Left lung (tissue), 10 donors: ENCODE measurements around the gene TNNI3K. TPM values are rescaled to one million over a fixed set of nuclear protein-coding genes. Genes with fewer than 3 reads are reported as not detected.

Source experiments
- ATAC-seq: fragments of 200-7000 bp; cut with Tn5 transposase; one replicate; pipeline ENCODE4 v1.9.1; 2020; ENCODE audit warnings: moderate library complexity
- DNase-seq, 4 donors: peaks; one replicate each; pipeline ENCODE4 v3.0.0-alpha.2; 2013 to 2020
- H3K27ac ChIP-seq, 2 donors: fragments of 200-600 bp; sonication (generic) in 1 of 2; one replicate each; pipeline versions ENCODE4 v1.5.0 to v1.8.0; 2020 to 2021
- H3K27me3 ChIP-seq, 2 donors: fragments of 200-600 bp; sonication (generic) in 1 of 2; one replicate each; pipeline versions ENCODE4 v1.5.0 to v1.8.0; 2020 to 2021
- H3K36me3 ChIP-seq, 2 donors: fragments of 200-600 bp; sonication (generic) in 1 of 2; one replicate each; pipeline versions ENCODE4 v1.5.0 to v1.8.0; 2020 to 2021
- H3K4me1 ChIP-seq, 2 donors: fragments of 200-600 bp; one replicate each; pipeline ENCODE4 v1.8.0; 2021
- H3K4me3 ChIP-seq, 2 donors: fragments of 200-600 bp; sonication (generic) in 1 of 2; one replicate each; pipeline versions ENCODE4 v1.5.0 to v1.8.0; 2020 to 2021; ENCODE audit warnings: mild to moderate bottlenecking in 1 of 2
- H3K9me3 ChIP-seq, 2 donors: fragments of 200-600 bp; sonication (generic) in 1 of 2; one replicate each; pipeline versions ENCODE4 v1.5.0 to v1.8.0; 2020 to 2021
- CTCF ChIP-seq, 2 donors: fragments of 200-600 bp; sonication (generic) in 1 of 2; IDR thresholded peaks; one replicate each; pipeline versions ENCODE4 v1.5.0 to v1.8.0; 2021; ENCODE audit warnings: antibody characterized with exemption in 2 of 2
- intact Hi-C, 2 donors: fragments of 100-400 bp; cut with DNase I; formaldehyde crosslinking; loops; one replicate each; pipeline versions ENCODE4 v1.11.2 to v1.14.2; 2022
- polyA plus RNA-seq, 6 donors: library from polyadenylated mRNA; unstranded; fragments of 120-200 nt; gene quantifications; one replicate each; pipeline ENCODE4 v1.2.1, GENCODE V29; 2013; ENCODE audit not compliant: insufficient read length in 6 of 6
- total RNA-seq, 2 donors: library from RNA; stranded (reverse); fragmentation: NEBNext Ultra II Directional; extraction: Animal tissue kit (Norgen Biotek cat#: 25700); gene quantifications; one replicate each; pipeline ENCODE4 v1.2.1, GENCODE V29; 2021
- donor health status: DM: no; HTN: yes; CAD: no.
- donor health status: DM: no; HTN: no; CAD: no.

The TNNI3K gene
- total and polyA plus RNA-seq, 8 donors = 0.38 to 2.0 (median 1.1) TPM

- H3K4me1 ChIP-seq = no peaks in the 10 kb centered on the region
- intact Hi-C loops = no loop called here
- no peak for DNase-seq
- no peaks in the 10 kb centered on the region for H3K27me3 ChIP-seq
- no peak overlapping the region for H3K4me3 ChIP-seq
- no peaks in the 10 kb centered on the region for H3K9me3 ChIP-seq
- no peak for TF ChIP-seq CTCF (IDR thresholded peaks at IDR 0.05)
- H3K36me3 ChIP-seq = no peaks in the 10 kb centered on the region
- H3K27ac ChIP-seq = no peak overlapping the region
- ATAC-seq = no peak
These were observed 288.8 kb downstream of the TNNI3K start for GRCh38 chr1:74523873-74524480.

GRCh38 chr1:74526708-74527107 is 291.5 kb downstream of the TNNI3K start:
- ATAC-seq (no peak), DNase-seq (no peak)
- Histone ChIP-seq H3K36me3 (no peaks in the 10 kb centered on the region), H3K4me1 (no peaks in the 10 kb centered on the region), H3K4me3 (no peak overlapping the region), H3K9me3 (no peaks in the 10 kb centered on the region), H3K27me3 (no peaks in the 10 kb centered on the region), H3K27ac (no peak overlapping the region)
- intact Hi-C loops = no loop called here
- TF ChIP-seq CTCF (IDR thresholded peaks at IDR 0.05) = no peak

- intact Hi-C loops = no loop called here
- H3K9me3 ChIP-seq = no peaks in the 10 kb centered on the region
- H3K4me3 ChIP-seq = no peak overlapping the region
- TF ChIP-seq CTCF (IDR thresholded peaks at IDR 0.05) = no peak
- no peaks in the 10 kb centered on the region for H3K4me1 ChIP-seq
- no peak overlapping the region for H3K27ac ChIP-seq
- ATAC-seq = no peak
- H3K36me3 ChIP-seq = no peaks in the 10 kb centered on the region
- no peaks in the 10 kb centered on the region for H3K27me3 ChIP-seq
- DNase-seq = no peak
These were observed 292.9 kb downstream of the TNNI3K start for GRCh38 chr1:74528123-74528522.

- intact Hi-C loops = no loop called here
- Histone ChIP-seq H3K4me3 (no peak overlapping the region), H3K27ac (no peak overlapping the region), H3K27me3 (no peaks in the 10 kb centered on the region), H3K4me1 (no peaks in the 10 kb centered on the region), H3K36me3 (no peaks in the 10 kb centered on the region), H3K9me3 (no peaks in the 10 kb centered on the region)
- no peak for TF ChIP-seq CTCF (IDR thresholded peaks at IDR 0.05)
- no peak for DNase-seq
- no peak for ATAC-seq
These were observed 295.7 kb downstream of the TNNI3K start for GRCh38 chr1:74530892-74531291.

GRCh38 chr1:74531796-74532195 is 296.6 kb downstream of the TNNI3K start:
- H3K27me3 ChIP-seq = no peaks in the 10 kb centered on the region
- H3K4me3 ChIP-seq = no peak overlapping the region
- TF ChIP-seq CTCF (IDR thresholded peaks at IDR 0.05) = no peak
- H3K4me1 ChIP-seq = no peaks in the 10 kb centered on the region
- H3K27ac ChIP-seq = no peak overlapping the region
- H3K36me3 ChIP-seq = no peaks in the 10 kb centered on the region
- no peak for DNase-seq
- intact Hi-C loops = no loop called here
- no peak for ATAC-seq
- H3K9me3 ChIP-seq = no peaks in the 10 kb centered on the region
